Gastroesophageal sphincter (tissue), 3 donors: ENCODE results near the gene SMPX.

Experiments used
- EP300 ChIP-seq: sonication (generic); formaldehyde crosslinking; IDR thresholded peaks from one replicate; pipeline ENCODE4 v1.6.1; 2017; ENCODE audit warnings: antibody characterized with exemption, mild to moderate bottlenecking
- POLR2A ChIP-seq, 2 donors: fragments of 450-650 bp; IDR thresholded peaks; one replicate each; pipeline ENCODE4 v1.6.1; 2017; ENCODE audit warnings: antibody characterized with exemption in 2 of 2, mild to moderate bottlenecking in 2 of 2, moderate library complexity in 1 of 2
- POLR2AphosphoS5 ChIP-seq: sonication (generic); formaldehyde crosslinking; IDR thresholded peaks from one replicate; pipeline ENCODE4 v1.6.1; 2017; ENCODE audit warnings: antibody characterized with exemption
- TF ChIP-seq, protein P1 (sequence below), 4 experiments: fragments of 200-600 bp in 2 of 4; fragments of 450-650 bp in 2 of 4; sonication (generic) in 1 of 4; IDR thresholded peaks; one replicate each; pipeline ENCODE4 v1.5.1; 2017 to 2019; ENCODE audit warnings: antibody characterized with exemption in 4 of 4, mild to moderate bottlenecking in 2 of 4, moderate library complexity in 2 of 4

DNA sequence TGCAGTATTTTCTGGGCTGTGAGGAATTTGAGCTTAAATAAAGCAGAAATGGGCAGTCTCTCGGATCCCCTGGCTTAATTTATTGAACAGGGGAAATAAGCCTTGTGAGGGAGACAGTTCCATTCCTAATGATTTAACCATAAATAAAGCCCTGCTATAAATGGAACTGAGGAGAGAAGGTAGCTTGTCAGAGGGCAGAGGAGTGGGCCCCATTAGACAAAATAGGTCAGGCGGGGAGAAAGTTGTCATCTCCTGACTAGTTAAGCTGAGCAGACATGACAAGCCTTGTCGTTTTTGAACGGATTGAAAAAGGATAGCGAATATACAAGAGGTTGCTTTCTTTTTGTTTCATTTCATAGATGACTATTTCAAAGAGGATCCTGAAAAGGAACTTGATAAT is 39.3 kb downstream of the SMPX start:
- TF ChIP-seq, protein P1, sequence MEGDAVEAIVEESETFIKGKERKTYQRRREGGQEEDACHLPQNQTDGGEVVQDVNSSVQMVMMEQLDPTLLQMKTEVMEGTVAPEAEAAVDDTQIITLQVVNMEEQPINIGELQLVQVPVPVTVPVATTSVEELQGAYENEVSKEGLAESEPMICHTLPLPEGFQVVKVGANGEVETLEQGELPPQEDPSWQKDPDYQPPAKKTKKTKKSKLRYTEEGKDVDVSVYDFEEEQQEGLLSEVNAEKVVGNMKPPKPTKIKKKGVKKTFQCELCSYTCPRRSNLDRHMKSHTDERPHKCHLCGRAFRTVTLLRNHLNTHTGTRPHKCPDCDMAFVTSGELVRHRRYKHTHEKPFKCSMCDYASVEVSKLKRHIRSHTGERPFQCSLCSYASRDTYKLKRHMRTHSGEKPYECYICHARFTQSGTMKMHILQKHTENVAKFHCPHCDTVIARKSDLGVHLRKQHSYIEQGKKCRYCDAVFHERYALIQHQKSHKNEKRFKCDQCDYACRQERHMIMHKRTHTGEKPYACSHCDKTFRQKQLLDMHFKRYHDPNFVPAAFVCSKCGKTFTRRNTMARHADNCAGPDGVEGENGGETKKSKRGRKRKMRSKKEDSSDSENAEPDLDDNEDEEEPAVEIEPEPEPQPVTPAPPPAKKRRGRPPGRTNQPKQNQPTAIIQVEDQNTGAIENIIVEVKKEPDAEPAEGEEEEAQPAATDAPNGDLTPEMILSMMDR (IDR thresholded peaks at IDR 0.05) = no peak
- no peak for TF ChIP-seq POLR2AphosphoS5
- TF ChIP-seq EP300 = no peak
- no peak for TF ChIP-seq POLR2A (IDR thresholded peaks at IDR 0.05)
